HL-60 (cell line): ENCODE data around the gene ZNF292.

Experiments
- CTCF ChIP-seq: IDR thresholded peaks from one replicate; pipeline ENCODE4 v1.5.1; 2011; ENCODE audit warnings: low read length, control low read depth, inconsistent platforms; ENCODE audit not compliant: insufficient read depth
- POLR2AphosphoS5 ChIP-seq: IDR thresholded peaks from 2 replicates; pipeline ENCODE4 v1.6.1; 2012; ENCODE audit warnings: low read depth

- TF ChIP-seq CTCF, result no peak
- no peak for TF ChIP-seq POLR2AphosphoS5
These were observed 45.3 kb downstream of the ZNF292 start for GRCh38 chr6:87200469-87201175.
